ENCODE data around the gene JMJD8. TPM values are rescaled to one million over a fixed set of nuclear protein-coding genes. Genes with fewer than 3 reads are reported as not detected.

JMJD8 gene
- total and polyA plus RNA-seq, 2 experiments from 2014 or later: 48.5 to 82.5 TPM

GRCh38 chr16:678209-678857, 5.8 kb downstream of the JMJD8 start:
- no peaks in the 10 kb centered on the region for H3K27me3 ChIP-seq (ENCODE audit: insufficient read depth)
- H4K20me1 ChIP-seq (replicated peaks; ENCODE audit: insufficient read depth): peaks cover 14% of the 10 kb centered on the region; the same call in 1 of the 2 replicates
- Mint-ChIP-seq H3K9me3 (no peaks in the 10 kb centered on the region; the same call in 1 of the 3 replicates), H3K27ac (no peak overlapping the region), H3K27me3 (ENCODE audit: insufficient read depth, low read depth, poor library complexity) (peaks cover 23% of the 10 kb centered on the region), H3K4me1 (peaks cover 32% of the 10 kb centered on the region), H3K4me3 (no peak overlapping the region), H3K36me3 (ENCODE audit: low read depth) (peaks cover 24% of the 10 kb centered on the region)
- no peak for ATAC-seq
- no peaks in the 10 kb centered on the region for H3K9me2 ChIP-seq (ENCODE audit: insufficient read depth)
- H3F3A ChIP-seq (replicated peaks; ENCODE audit: low read depth): peaks cover 39% of the 10 kb centered on the region
- DNase-seq (ENCODE audit: low spot score): no peak
- H3K4me3 ChIP-seq: no peak overlapping the region; the same call in 1 of the 2 replicates
- no peaks in the 10 kb centered on the region; the same call in 1 of the 2 replicates for H3K36me3 ChIP-seq (ENCODE audit: insufficient read depth)
- H2AFZ ChIP-seq: no peak overlapping the region
- peaks cover 15% of the 10 kb centered on the region; the same call in 1 of the 2 replicates for H3K4me1 ChIP-seq (ENCODE audit: insufficient read depth)
- no peak for TF ChIP-seq ZNF114 (CRISPR knock-in tag; IDR thresholded peaks at IDR 0.05)
- TF ChIP-seq, protein P1, sequence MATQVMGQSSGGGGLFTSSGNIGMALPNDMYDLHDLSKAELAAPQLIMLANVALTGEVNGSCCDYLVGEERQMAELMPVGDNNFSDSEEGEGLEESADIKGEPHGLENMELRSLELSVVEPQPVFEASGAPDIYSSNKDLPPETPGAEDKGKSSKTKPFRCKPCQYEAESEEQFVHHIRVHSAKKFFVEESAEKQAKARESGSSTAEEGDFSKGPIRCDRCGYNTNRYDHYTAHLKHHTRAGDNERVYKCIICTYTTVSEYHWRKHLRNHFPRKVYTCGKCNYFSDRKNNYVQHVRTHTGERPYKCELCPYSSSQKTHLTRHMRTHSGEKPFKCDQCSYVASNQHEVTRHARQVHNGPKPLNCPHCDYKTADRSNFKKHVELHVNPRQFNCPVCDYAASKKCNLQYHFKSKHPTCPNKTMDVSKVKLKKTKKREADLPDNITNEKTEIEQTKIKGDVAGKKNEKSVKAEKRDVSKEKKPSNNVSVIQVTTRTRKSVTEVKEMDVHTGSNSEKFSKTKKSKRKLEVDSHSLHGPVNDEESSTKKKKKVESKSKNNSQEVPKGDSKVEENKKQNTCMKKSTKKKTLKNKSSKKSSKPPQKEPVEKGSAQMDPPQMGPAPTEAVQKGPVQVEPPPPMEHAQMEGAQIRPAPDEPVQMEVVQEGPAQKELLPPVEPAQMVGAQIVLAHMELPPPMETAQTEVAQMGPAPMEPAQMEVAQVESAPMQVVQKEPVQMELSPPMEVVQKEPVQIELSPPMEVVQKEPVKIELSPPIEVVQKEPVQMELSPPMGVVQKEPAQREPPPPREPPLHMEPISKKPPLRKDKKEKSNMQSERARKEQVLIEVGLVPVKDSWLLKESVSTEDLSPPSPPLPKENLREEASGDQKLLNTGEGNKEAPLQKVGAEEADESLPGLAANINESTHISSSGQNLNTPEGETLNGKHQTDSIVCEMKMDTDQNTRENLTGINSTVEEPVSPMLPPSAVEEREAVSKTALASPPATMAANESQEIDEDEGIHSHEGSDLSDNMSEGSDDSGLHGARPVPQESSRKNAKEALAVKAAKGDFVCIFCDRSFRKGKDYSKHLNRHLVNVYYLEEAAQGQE (IDR thresholded peaks at IDR 0.05; ENCODE audit: unreplicated experiment): no peak
- TF ChIP-seq POLR2AphosphoS5 (IDR thresholded peaks at IDR 0.05; ENCODE audit: low read depth): no peak
- TF ChIP-seq, protein P2, sequence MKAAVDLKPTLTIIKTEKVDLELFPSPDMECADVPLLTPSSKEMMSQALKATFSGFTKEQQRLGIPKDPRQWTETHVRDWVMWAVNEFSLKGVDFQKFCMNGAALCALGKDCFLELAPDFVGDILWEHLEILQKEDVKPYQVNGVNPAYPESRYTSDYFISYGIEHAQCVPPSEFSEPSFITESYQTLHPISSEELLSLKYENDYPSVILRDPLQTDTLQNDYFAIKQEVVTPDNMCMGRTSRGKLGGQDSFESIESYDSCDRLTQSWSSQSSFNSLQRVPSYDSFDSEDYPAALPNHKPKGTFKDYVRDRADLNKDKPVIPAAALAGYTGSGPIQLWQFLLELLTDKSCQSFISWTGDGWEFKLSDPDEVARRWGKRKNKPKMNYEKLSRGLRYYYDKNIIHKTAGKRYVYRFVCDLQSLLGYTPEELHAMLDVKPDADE (IDR thresholded peaks at IDR 0.05): no peak
- no peak for TF ChIP-seq EZH2phosphoT487 (IDR thresholded peaks at IDR 0.05; ENCODE audit: unreplicated experiment)
- peaks cover 9% of the 10 kb centered on the region; the same call in 1 of the 2 replicates for H3K79me2 ChIP-seq (replicated peaks; ENCODE audit: insufficient read depth)
- H3K4me2 ChIP-seq: no peak overlapping the region; the same call in 1 of the 2 replicates
- H3K27ac ChIP-seq (ENCODE audit: low read depth): no peak overlapping the region

GRCh38 chr16:677316-678190, 6.6 kb downstream of the JMJD8 start:
- no peaks in the 10 kb centered on the region; the same call in 1 of the 3 replicates for H3K9me3 Mint-ChIP-seq
- TF ChIP-seq POLR2AphosphoS5 (IDR thresholded peaks at IDR 0.05; ENCODE audit: low read depth) (no peak; the same call in 1 of the 2 replicates), JUNB (IDR thresholded peaks at IDR 0.05; ENCODE audit: unreplicated experiment) (no peak), STAT1 (IDR thresholded peaks at IDR 0.05; ENCODE audit: unreplicated experiment) (no peak), CREB1 (CRISPR knock-in tag; IDR thresholded peaks at IDR 0.05; ENCODE audit: low read depth) (no peak)
- TF ChIP-seq, protein P2 (IDR thresholded peaks at IDR 0.05): no peak

More at GRCh38 chr16:677316-678190, 6.6 kb downstream of the JMJD8 start:
- peak; percentile 77 for DNase-seq (ENCODE audit: low spot score)
- H3K27me3 ChIP-seq (ENCODE audit: insufficient read depth): no peaks in the 10 kb centered on the region
- no peaks in the 10 kb centered on the region; the same call in 1 of the 2 replicates for H3K36me3 ChIP-seq (ENCODE audit: insufficient read depth)
- peak overlapping the region; percentile 48 for H3K4me3 ChIP-seq
- no peaks in the 10 kb centered on the region for H3K9me2 ChIP-seq (ENCODE audit: insufficient read depth)
- peaks cover 11% of the 10 kb centered on the region; the same call in 1 of the 2 replicates for H3K4me1 ChIP-seq (ENCODE audit: insufficient read depth)
- peaks cover 31% of the 10 kb centered on the region for H3K4me1 Mint-ChIP-seq
- peaks cover 17% of the 10 kb centered on the region for H4K20me1 ChIP-seq (replicated peaks; ENCODE audit: insufficient read depth)
- H3K27ac ChIP-seq (ENCODE audit: low read depth): no peak overlapping the region
- peaks cover 9% of the 10 kb centered on the region; the same call in 1 of the 2 replicates for H3K79me2 ChIP-seq (replicated peaks; ENCODE audit: insufficient read depth)
- no peak overlapping the region for H3K27ac Mint-ChIP-seq
- peaks cover 33% of the 10 kb centered on the region for H3F3A ChIP-seq (replicated peaks; ENCODE audit: low read depth)
- peak overlapping the region; percentile 36; the same call in 1 of the 3 replicates for H3K4me3 Mint-ChIP-seq
- peak overlapping the region; percentile 74 for H3K4me2 ChIP-seq
- no peak overlapping the region for H2AFZ ChIP-seq
- peaks cover 20% of the 10 kb centered on the region for H3K27me3 Mint-ChIP-seq (ENCODE audit: insufficient read depth, low read depth, poor library complexity)
- peaks cover 23% of the 10 kb centered on the region for H3K36me3 Mint-ChIP-seq (ENCODE audit: low read depth)
- ATAC-seq: peak; percentile 21
